Measurements from ENCODE around the gene GPBP1.
"Not testable (repeated sequence)": the region's sequence is repeated elsewhere in the genome, so short reads cannot be mapped to it uniquely, and the experiment has no call there.

- TF ChIP-seq ZFX (IDR thresholded peaks at IDR 0.05); SIN3A (IDR thresholded peaks at IDR 0.05; ENCODE audit: low read depth); CEBPB (IDR thresholded peaks at IDR 0.05; ENCODE audit: low read depth); CTCF (IDR thresholded peaks at IDR 0.05 in 2 of 3, conservative IDR thresholded peaks at IDR 0.05 in 1 of 3; ENCODE audit: borderline replicate concordance in 1 of 3, insufficient read depth in 1 of 3, low read depth in 2 of 3, low read length in 2 of 3); SRF (IDR thresholded peaks at IDR 0.05; ENCODE audit: low read depth); RAD21 (IDR thresholded peaks at IDR 0.05; ENCODE audit: low read depth); MAX (IDR thresholded peaks at IDR 0.05); SP1 (IDR thresholded peaks at IDR 0.05; ENCODE audit: low read depth); EZH2 (IDR thresholded peaks at IDR 0.05); EZH2phosphoT487 (IDR thresholded peaks at IDR 0.05; ENCODE audit: borderline replicate concordance): not testable (repeated sequence)
Measured at GRCh38 chr5:57309022-57309421, 135.2 kb downstream of the GPBP1 start.
